OCI-LY3 (cell line): ENCODE measurements around the gene CNTN2.

Experiments used
- H2AFZ ChIP-seq: fragments of 200-600, 300-600 bp; shearing (Covaris generic); 2 replicates; pipeline ENCODE4 v1.6.0; 2014; ENCODE audit warnings: antibody characterized with exemption, low read depth, low read length
- H3K27ac ChIP-seq: fragments of 200-600, 300-600 bp; sonication (generic); 2 replicates; pipeline ENCODE4 v1.5.1; 2014; ENCODE audit warnings: mild to moderate bottlenecking, low read length, moderate library complexity, mixed read lengths
- H3K27me3 ChIP-seq: fragments of 200-600, 300-600 bp; sonication (generic); 2 replicates; pipeline ENCODE4 v1.6.1; 2014; ENCODE audit warnings: low read depth, low read length, mixed read lengths
- H3K36me3 ChIP-seq: fragments of 200-600, 300-600 bp; sonication (generic); replicated peaks from 2 replicates; pipeline ENCODE3; 2014; ENCODE audit warnings: low read depth, low read length, mixed read lengths
- H3K4me1 ChIP-seq: fragments of 300-600, 200-600 bp; sonication (generic); 2 replicates; pipeline ENCODE4 v1.6.1; 2014; ENCODE audit warnings: low read length, mixed read lengths
- H3K4me2 ChIP-seq: fragments of 200-600, 300-600 bp; sonication (generic); 2 replicates; pipeline ENCODE4 v1.6.1; 2014; ENCODE audit warnings: low read length, mixed read lengths
- H3K4me3 ChIP-seq: fragments of 300-600, 200-600 bp; sonication (generic); 2 replicates; pipeline ENCODE4 v1.5.1; 2014; ENCODE audit warnings: antibody characterized with exemption, mild to moderate bottlenecking, low read length, moderate library complexity
- H3K79me2 ChIP-seq: fragments of 300-600, 200-600 bp; shearing (Covaris generic); 2 replicates; pipeline ENCODE4 v1.6.1; 2014; ENCODE audit warnings: mild to moderate bottlenecking, low read length, mixed read lengths
- H3K9ac ChIP-seq: fragments of 300-600, 200-600 bp; shearing (Covaris generic); 2 replicates; pipeline ENCODE4 v1.6.0; 2014; ENCODE audit warnings: mild to moderate bottlenecking, low read length, moderate library complexity
- H3K9me3 ChIP-seq: fragments of 200-600, 300-600 bp; shearing (Covaris generic); 2 replicates; pipeline ENCODE4 v1.6.1; 2014; ENCODE audit warnings: low read length, mixed read lengths; ENCODE audit not compliant: insufficient read depth
- H4K20me1 ChIP-seq: fragments of 200-600, 300-600 bp; sonication (generic); 2 replicates; pipeline ENCODE4 v1.6.1; 2016; ENCODE audit warnings: low read length, mixed read lengths; ENCODE audit not compliant: insufficient read depth
- CTCF ChIP-seq: fragments of 200-600, 300-600 bp; sonication (generic); IDR thresholded peaks from 2 replicates; pipeline ENCODE4 v1.5.1; 2014; ENCODE audit warnings: antibody characterized with exemption, low read length, low read depth
- EZH2phosphoT487 ChIP-seq: fragments of 200-600 bp; shearing (Covaris generic); IDR thresholded peaks from 2 replicates; pipeline ENCODE4 v1.6.1; 2018; ENCODE audit warnings: antibody characterized with exemption, mixed run types, low read depth

The CNTN2 gene

GRCh38 chr1:205066141-205066818 lies 23.3 kb downstream of the CNTN2 start:
- Histone ChIP-seq H3K4me2 (no peak overlapping the region), H3K27ac (no peak overlapping the region), H3K27me3 (0 out of 2 replicates have a peak, but pooled peaks cover 3% of the 10 kb centered on the region), H3K9ac (no peak overlapping the region), H4K20me1 (no peaks in the 10 kb centered on the region), H3K4me1 (peaks cover 11% of the 10 kb centered on the region), H3K36me3 (no peaks in the 10 kb centered on the region), H3K9me3 (no peaks in the 10 kb centered on the region), H3K4me3 (no peak overlapping the region), H2AFZ (no peak overlapping the region), H3K79me2 (no peaks in the 10 kb centered on the region)
- no peak for TF ChIP-seq EZH2phosphoT487
- TF ChIP-seq CTCF = no peak

- TF ChIP-seq CTCF (no peak), EZH2phosphoT487 (no peak)
Measured at GRCh38 chr1:205067031-205067430, 24.0 kb downstream of the CNTN2 start.

GRCh38 chr1:205068001-205068400 lies 25.0 kb downstream of the CNTN2 start:
- H3K4me3 ChIP-seq = no peak overlapping the region
- TF ChIP-seq CTCF = no peak
- TF ChIP-seq EZH2phosphoT487 = no peak
- no peak overlapping the region for H3K9ac ChIP-seq
- no peak overlapping the region for H3K27ac ChIP-seq
- no peak overlapping the region for H2AFZ ChIP-seq
- H3K79me2 ChIP-seq = no peaks in the 10 kb centered on the region
- 0 out of 2 replicates have a peak, but pooled peaks cover 3% of the 10 kb centered on the region for H3K27me3 ChIP-seq
- H3K4me1 ChIP-seq = 0 out of 2 replicates have a peak, but pooled peaks cover 3% of the 10 kb centered on the region
- no peaks in the 10 kb centered on the region for H4K20me1 ChIP-seq
- H3K4me2 ChIP-seq = no peak overlapping the region
- H3K9me3 ChIP-seq = no peaks in the 10 kb centered on the region
- H3K36me3 ChIP-seq = no peaks in the 10 kb centered on the region

More at GRCh38 chr1:205067031-205067430, 24.0 kb downstream of the CNTN2 start:
- H3K4me3 ChIP-seq = no peak overlapping the region
- no peak overlapping the region for H2AFZ ChIP-seq
- peaks cover 4% of the 10 kb centered on the region for H3K4me1 ChIP-seq
- no peak overlapping the region for H3K27ac ChIP-seq
- no peaks in the 10 kb centered on the region for H4K20me1 ChIP-seq
- H3K9ac ChIP-seq = no peak overlapping the region
- H3K27me3 ChIP-seq = 0 out of 2 replicates have a peak, but pooled peaks cover 3% of the 10 kb centered on the region
- H3K4me2 ChIP-seq = no peak overlapping the region
- no peaks in the 10 kb centered on the region for H3K36me3 ChIP-seq
- H3K9me3 ChIP-seq = no peaks in the 10 kb centered on the region
- no peaks in the 10 kb centered on the region for H3K79me2 ChIP-seq

GRCh38 chr1:205068457-205069040 lies 25.5 kb downstream of the CNTN2 start:
- Histone ChIP-seq H3K4me3 (no peak overlapping the region), H3K27ac (no peak overlapping the region), H3K9ac (no peak overlapping the region), H3K9me3 (no peaks in the 10 kb centered on the region), H3K79me2 (no peaks in the 10 kb centered on the region), H3K36me3 (no peaks in the 10 kb centered on the region), H3K4me1 (0 out of 2 replicates have a peak, but pooled peaks cover 2% of the 10 kb centered on the region), H2AFZ (no peak overlapping the region), H3K27me3 (0 out of 2 replicates have a peak, but pooled peaks cover 3% of the 10 kb centered on the region), H3K4me2 (no peak overlapping the region), H4K20me1 (no peaks in the 10 kb centered on the region)
- TF ChIP-seq CTCF (no peak), EZH2phosphoT487 (no peak)
